Posterior cingulate gyrus (tissue), 11 donors: Measurements from ENCODE around the gene SHQ1.
"Not testable (repeated sequence)": the region's sequence is repeated elsewhere in the genome, so short reads cannot be mapped to it uniquely, and the experiment has no call there.

Experiments used
- DNase-seq, 10 donors: peaks; one replicate each; pipeline versions ENCODE4 v3.0.0 to v3.0.0-alpha.2; 2020 to 2021; ENCODE audit warnings: mixed read lengths in 3 of 10
- intact Hi-C: fragments of 100-400 bp; cut with DNase I; formaldehyde crosslinking; loops from one replicate; pipeline ENCODE4 v1.15.1; 2023

SHQ1 gene

GRCh38 chr3:72810063-72810462 is 38.2 kb downstream of the SHQ1 start:
- no peak for DNase-seq
- intact Hi-C loops = loop anchor here (5.0 kb wide), 1 partner anchor 138 kb away; no protein-coding TSS in a partner anchor

- DNase-seq = no peak
- intact Hi-C loops = no loop called here
Observed at GRCh38 chr3:72804361-72804760, 43.9 kb downstream of the SHQ1 start.

GRCh38 chr3:72803573-72803972 is 44.7 kb downstream of the SHQ1 start:
- no peak for DNase-seq
- intact Hi-C loops = no loop called here

GRCh38 chr3:72802001-72802400 is 46.2 kb downstream of the SHQ1 start:
- no peak for DNase-seq
- intact Hi-C loops = no loop called here

GRCh38 chr3:72800869-72801268 is 47.4 kb downstream of the SHQ1 start:
- intact Hi-C loops = no loop called here
- DNase-seq = no peak

GRCh38 chr3:72798552-72799195 is 49.6 kb downstream of the SHQ1 start:
- DNase-seq = no peak
- intact Hi-C loops = no loop called here

GRCh38 chr3:72797773-72798543 is 50.3 kb downstream of the SHQ1 start:
- intact Hi-C loops = no loop called here

GRCh38 chr3:72794079-72794478 is 54.2 kb downstream of the SHQ1 start:
- intact Hi-C loops = no loop called here
- DNase-seq = no peak

More at GRCh38 chr3:72797773-72798543, 50.3 kb downstream of the SHQ1 start:
- DNase-seq = peak in 2 of 10 donors; percentile 22 to 67

GRCh38 chr3:72791161-72791560 is 57.1 kb downstream of the SHQ1 start:
- no peak for DNase-seq
- intact Hi-C loops = no loop called here

GRCh38 chr3:72789786-72790185 is 58.5 kb downstream of the SHQ1 start:
- DNase-seq = no peak
- intact Hi-C loops = no loop called here

- intact Hi-C loops = not testable (repeated sequence)
- peak in 1 of 10 donors; percentile 80 for DNase-seq
Observed at GRCh38 chr3:72788232-72788631, 60.0 kb downstream of the SHQ1 start.

GRCh38 chr3:72786668-72787067 is 61.6 kb downstream of the SHQ1 start:
- DNase-seq = no peak

GRCh38 chr3:72784226-72784625 is 64.0 kb downstream of the SHQ1 start:
- no peak for DNase-seq
- intact Hi-C loops = no loop called here

More at GRCh38 chr3:72786668-72787067, 61.6 kb downstream of the SHQ1 start:
- intact Hi-C loops = no loop called here

- DNase-seq = no peak
- intact Hi-C loops = no loop called here
Observed at GRCh38 chr3:72782521-72782920, 65.7 kb downstream of the SHQ1 start.

GRCh38 chr3:72769758-72770540 is 78.3 kb downstream of the SHQ1 start:
- intact Hi-C loops = no loop called here
- DNase-seq = no peak

GRCh38 chr3:72768936-72769335 is 79.3 kb downstream of the SHQ1 start:
- intact Hi-C loops = no loop called here
- DNase-seq = no peak

- intact Hi-C loops = no loop called here
- DNase-seq = peak in 1 of 10 donors; percentile 26
Observed at GRCh38 chr3:72768481-72768880, 79.8 kb downstream of the SHQ1 start.

GRCh38 chr3:72768006-72768441 is 80.2 kb downstream of the SHQ1 start:
- intact Hi-C loops = no loop called here
- DNase-seq = peak in 2 of 10 donors; percentile 12 to 76

- DNase-seq = no peak
- intact Hi-C loops = no loop called here
Observed at GRCh38 chr3:72766866-72767265, 81.4 kb downstream of the SHQ1 start.

- intact Hi-C loops = no loop called here
- DNase-seq = no peak
Observed at GRCh38 chr3:72763751-72764440, 84.3 kb downstream of the SHQ1 start.

GRCh38 chr3:72761410-72761809 is 86.8 kb downstream of the SHQ1 start:
- intact Hi-C loops = no loop called here
- no peak for DNase-seq
